ENCODE data around the gene DRC7. TPM values are rescaled to one million over a fixed set of nuclear protein-coding genes. Genes with fewer than 3 reads are reported as not detected.

DRC7 gene
- polyA plus RNA-seq, 1 of the 3 experiments (the other 2 are of a cell fraction) = 0.58 TPM

DNA sequence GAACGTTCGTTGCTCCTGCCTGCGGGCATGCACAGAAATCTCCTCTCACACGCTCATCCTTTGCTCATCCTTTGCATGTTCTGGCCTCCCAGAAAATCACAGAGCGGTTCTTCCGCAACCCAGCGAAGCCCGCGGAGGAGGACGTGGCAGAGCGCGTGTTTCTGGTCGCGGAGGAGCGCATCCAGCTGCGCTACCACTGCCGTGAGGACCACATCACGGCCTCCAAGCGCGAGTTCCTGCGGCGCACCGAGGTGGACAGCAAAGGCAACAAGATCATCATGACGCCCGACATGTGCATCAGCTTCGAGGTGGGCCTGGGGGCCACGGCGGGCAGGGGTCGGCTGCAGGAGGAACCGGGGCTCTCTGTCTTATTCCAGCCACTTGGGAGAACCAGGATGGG lies 31.4 kb downstream of the DRC7 start:
- H2AFZ ChIP-seq (ENCODE audit: low read depth) = no peak overlapping the region
- no peak overlapping the region for H3K9ac ChIP-seq
- H3K27ac ChIP-seq (ENCODE audit: low read depth in 2 of 2, low read length in 1 of 2) = no peak overlapping the region
- DNase-seq = no peak
- POLR2A ChIA-PET = interaction anchor here (1.0 kb wide), 1 partner anchor 9 kb away, joined by 3 read pairs; the partner anchor contains the start of gene KATNB1
- H3K79me2 ChIP-seq (ENCODE audit: insufficient read depth) = no peaks in the 10 kb centered on the region
- H3K4me1 ChIP-seq (ENCODE audit: control insufficient read depth in 1 of 2, insufficient read depth in 2 of 2, low read depth in 1 of 2, low read length in 1 of 2) = peaks cover 0 to 7% of the 10 kb centered on the region in 2 experiments; a peak in 1 of 4 replicates
- H3F3A ChIP-seq (replicated peaks; ENCODE audit: insufficient read depth) = no peaks in the 10 kb centered on the region
- TF ChIP-seq TAF1 (IDR thresholded peaks at IDR 0.05; ENCODE audit: borderline replicate concordance, low read depth, low read length) = no peak
- TF ChIP-seq FOSL2 (IDR thresholded peaks at IDR 0.05; ENCODE audit: borderline replicate concordance, low read depth) = no peak
- TF ChIP-seq PBX3 (IDR thresholded peaks at IDR 0.05) = no peak
- TF ChIP-seq CHD2 (IDR thresholded peaks at IDR 0.05; ENCODE audit: low read length, partially characterized antibody) = no peak
- TF ChIP-seq MEF2A (IDR thresholded peaks at IDR 0.05; ENCODE audit: borderline replicate concordance, low read depth) = no peak
- TF ChIP-seq FOXJ3 (CRISPR knock-in tag; IDR thresholded peaks at IDR 0.05) = no peak
- no peaks in the 10 kb centered on the region for H4K20me1 ChIP-seq (ENCODE audit: insufficient read depth)
- H3K9me2 ChIP-seq = no peaks in the 10 kb centered on the region
- no peak overlapping the region for H3K4me2 ChIP-seq
- WGBS (ENCODE audit: low lambda C conversion rate) = 85% methylated on average over 30 of the region's 30 CpGs
- H3K4me3 ChIP-seq (ENCODE audit: low read depth in 2 of 2, low read length in 1 of 2) = no peak overlapping the region
- no peaks in the 10 kb centered on the region for H3K36me3 ChIP-seq (replicated peaks in 1 of 2; ENCODE audit: control insufficient read depth in 1 of 2, insufficient read depth in 2 of 2, low read length in 1 of 2)
- H3K9me3 ChIP-seq = no peaks in the 10 kb centered on the region
- CTCF ChIA-PET = interaction anchor here (1.5 to 1.7 kb wide), 2 partner anchors 149 to 151 kb away, joined by 3 read pairs; no protein-coding TSS in a partner anchor
- H3K27me3 ChIP-seq (ENCODE audit: insufficient read depth) = no peaks in the 10 kb centered on the region; the same call in 1 of the 2 replicates

- WGBS (ENCODE audit: low lambda C conversion rate) = 36% methylated on average over 7 of the region's 7 CpGs
- H3K27me3 ChIP-seq (ENCODE audit: insufficient read depth) = no peaks in the 10 kb centered on the region; the same call in 1 of the 2 replicates
- H2AFZ ChIP-seq (ENCODE audit: low read depth) = no peak overlapping the region
- H3F3A ChIP-seq (replicated peaks; ENCODE audit: insufficient read depth) = no peaks in the 10 kb centered on the region
- DNase-seq = no peak
- H3K4me3 ChIP-seq (ENCODE audit: low read depth in 2 of 2, low read length in 1 of 2) = no peak overlapping the region
- no peaks in the 10 kb centered on the region for H3K9me2 ChIP-seq
- H4K20me1 ChIP-seq (ENCODE audit: insufficient read depth) = no peaks in the 10 kb centered on the region
- no peaks in the 10 kb centered on the region for H3K9me3 ChIP-seq
- POLR2A ChIA-PET = interaction anchor here (1.0 kb wide), 1 partner anchor 9 kb away, joined by 3 read pairs; the partner anchor contains the start of gene KATNB1
- peaks cover 0 to 6% of the 10 kb centered on the region in 2 experiments; a peak in 1 of 4 replicates for H3K4me1 ChIP-seq (ENCODE audit: control insufficient read depth in 1 of 2, insufficient read depth in 2 of 2, low read depth in 1 of 2, low read length in 1 of 2)
- H3K27ac ChIP-seq (ENCODE audit: low read depth in 2 of 2, low read length in 1 of 2) = no peak overlapping the region
- H3K79me2 ChIP-seq (ENCODE audit: insufficient read depth) = no peaks in the 10 kb centered on the region
- H3K9ac ChIP-seq = no peak overlapping the region
- H3K4me2 ChIP-seq = no peak overlapping the region
- CTCF ChIA-PET = interaction anchor here (1.7 kb wide), 2 partner anchors 136 to 150 kb away, joined by 3 to 5 read pairs; no protein-coding TSS in a partner anchor
- no peaks in the 10 kb centered on the region for H3K36me3 ChIP-seq (replicated peaks in 1 of 2; ENCODE audit: control insufficient read depth in 1 of 2, insufficient read depth in 2 of 2, low read length in 1 of 2)
- TF ChIP-seq TEAD4 (IDR thresholded peaks at IDR 0.05; ENCODE audit: borderline replicate concordance, insufficient read depth) (no peak), REST (IDR thresholded peaks at IDR 0.05; ENCODE audit: low read depth, low read length) (no peak), ELF1 (IDR thresholded peaks at IDR 0.05) (no peak), MEF2A (IDR thresholded peaks at IDR 0.05; ENCODE audit: borderline replicate concordance, low read depth) (no peak), FOSL2 (IDR thresholded peaks at IDR 0.05; ENCODE audit: borderline replicate concordance, low read depth) (no peak), CTCF (IDR thresholded peaks at IDR 0.05) (no peak), IRF3 (IDR thresholded peaks at IDR 0.05; ENCODE audit: low read depth, low read length) (no peak), USF1 (IDR thresholded peaks at IDR 0.05; ENCODE audit: borderline replicate concordance, low read depth) (no peak)
- TF ChIP-seq, protein P1, sequence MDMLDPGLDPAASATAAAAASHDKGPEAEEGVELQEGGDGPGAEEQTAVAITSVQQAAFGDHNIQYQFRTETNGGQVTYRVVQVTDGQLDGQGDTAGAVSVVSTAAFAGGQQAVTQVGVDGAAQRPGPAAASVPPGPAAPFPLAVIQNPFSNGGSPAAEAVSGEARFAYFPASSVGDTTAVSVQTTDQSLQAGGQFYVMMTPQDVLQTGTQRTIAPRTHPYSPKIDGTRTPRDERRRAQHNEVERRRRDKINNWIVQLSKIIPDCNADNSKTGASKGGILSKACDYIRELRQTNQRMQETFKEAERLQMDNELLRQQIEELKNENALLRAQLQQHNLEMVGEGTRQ (IDR thresholded peaks at IDR 0.05; ENCODE audit: borderline replicate concordance, low read depth, low read length) = no peak
Measured at GRCh38 chr16:57726433-57726947, 31.9 kb downstream of the DRC7 start.
